ENCODE data around the gene MEX3A. TPM values are rescaled to one million over a fixed set of nuclear protein-coding genes. Genes with fewer than 3 reads are reported as not detected.
A peak's percentile ranks its signal among the peaks of the same experiment; 100 is the strongest.
"Not testable (repeated sequence)": the region's sequence is repeated elsewhere in the genome, so short reads cannot be mapped to it uniquely, and the experiment has no call there.

The MEX3A gene
- total and polyA plus RNA-seq, 3 donors from 2014 or later, result 0.87 to 3.0 (median 2.4) TPM

GRCh38 chr1:156128654-156129597, 46.7 kb upstream of the MEX3A start:
- Histone ChIP-seq H3K4me3 (no peak overlapping the region), H3K27ac (peak overlapping the region; percentile 91 to 98), H3K9me3 (no peaks in the 10 kb centered on the region), H3K27me3 (no peaks in the 10 kb centered on the region), H3K4me1 (peaks cover 68% of the 10 kb centered on the region), H3K36me3 (ENCODE audit: low read depth, missing control alignments) (no peaks in the 10 kb centered on the region)
- TF ChIP-seq POLR2A (IDR thresholded peaks at IDR 0.05) (no peak), CTCF (IDR thresholded peaks at IDR 0.05) (no peak)
- DNase-seq, result peak; percentile 64
- intact Hi-C loops (cut with DNase I; ENCODE audit: low total_unique reads), result no loop called here
- 30 to 38% methylated on average over 8 of the region's 8 CpGs for WGBS, 2 donors

GRCh38 chr1:156128308-156128653, 46.0 kb upstream of the MEX3A start:
- Histone ChIP-seq H3K4me3 (no peak overlapping the region), H3K36me3 (ENCODE audit: low read depth, missing control alignments) (no peaks in the 10 kb centered on the region), H3K4me1 (peaks cover 74% of the 10 kb centered on the region), H3K9me3 (no peaks in the 10 kb centered on the region), H3K27me3 (no peaks in the 10 kb centered on the region), H3K27ac (peak overlapping the region; percentile 91 to 98)
- intact Hi-C loops (cut with DNase I; ENCODE audit: low total_unique reads), result no loop called here
- DNase-seq, result no peak
- TF ChIP-seq CTCF (IDR thresholded peaks at IDR 0.05) (no peak), POLR2A (IDR thresholded peaks at IDR 0.05) (no peak)
- 23 to 48% methylated on average over 2 of the region's 2 CpGs for WGBS, 2 donors

GRCh38 chr1:156126630-156127534, 44.6 kb upstream of the MEX3A start:
- H3K4me1 ChIP-seq, result peaks cover 88% of the 10 kb centered on the region
- DNase-seq, result peak; percentile 49
- H3K9me3 ChIP-seq, result no peaks in the 10 kb centered on the region
- H3K27me3 ChIP-seq, result no peaks in the 10 kb centered on the region
- TF ChIP-seq POLR2A (IDR thresholded peaks at IDR 0.05) (no peak), CTCF (IDR thresholded peaks at IDR 0.05) (no peak)
- H3K27ac ChIP-seq, result peak overlapping the region; percentile 96 to 98
- no peaks in the 10 kb centered on the region for H3K36me3 ChIP-seq (ENCODE audit: low read depth, missing control alignments)
- WGBS, 2 donors, result 39 to 48% methylated on average over 9 to 15 of the region's 15 CpGs
- intact Hi-C loops (cut with DNase I; ENCODE audit: low total_unique reads), result no loop called here
- H3K4me3 ChIP-seq, result no peak overlapping the region

- peak in 2 of 3 experiments; percentile 20 to 54 for TF ChIP-seq CTCF (IDR thresholded peaks at IDR 0.05)
- no peak for TF ChIP-seq POLR2A (IDR thresholded peaks at IDR 0.05)
- Histone ChIP-seq H3K4me1 (peaks cover 95% of the 10 kb centered on the region), H3K36me3 (ENCODE audit: low read depth, missing control alignments) (no peaks in the 10 kb centered on the region), H3K27ac (peak overlapping the region; percentile 96 to 98), H3K4me3 (no peak overlapping the region), H3K9me3 (no peaks in the 10 kb centered on the region), H3K27me3 (no peaks in the 10 kb centered on the region)
- 25 to 27% methylated on average over 10 to 11 of the region's 11 CpGs for WGBS, 2 donors
- intact Hi-C loops (cut with DNase I; ENCODE audit: low total_unique reads), result no loop called here
- peak; percentile 78 for DNase-seq
Observed at GRCh38 chr1:156126043-156126629, 43.9 kb upstream of the MEX3A start.

GRCh38 chr1:156125544-156125943, 43.3 kb upstream of the MEX3A start:
- intact Hi-C loops (cut with DNase I; ENCODE audit: low total_unique reads); H3K4me3 ChIP-seq: not testable (repeated sequence)
- 78 to 82% methylated on average over 10 of the region's 10 CpGs for WGBS, 2 donors

More at GRCh38 chr1:156125544-156125943, 43.3 kb upstream of the MEX3A start:
- not testable (repeated sequence) for H3K27me3 ChIP-seq; H3K9me3 ChIP-seq; H3K36me3 ChIP-seq (ENCODE audit: low read depth, missing control alignments); DNase-seq
- peaks cover 100% of the 10 kb centered on the region for H3K4me1 ChIP-seq
- H3K27ac ChIP-seq, result peak overlapping the region; percentile 96 to 98

Measured in testis (tissue), 3 donors.